OCI-LY3 (cell line): ENCODE data around the gene CHMP6.

Experiments
- H2AFZ ChIP-seq: fragments of 200-600, 300-600 bp; shearing (Covaris generic); 2 replicates; pipeline ENCODE4 v1.6.0; 2014; ENCODE audit warnings: antibody characterized with exemption, low read depth, low read length
- H3K27ac ChIP-seq: fragments of 200-600, 300-600 bp; sonication (generic); 2 replicates; pipeline ENCODE4 v1.5.1; 2014; ENCODE audit warnings: mild to moderate bottlenecking, low read length, moderate library complexity, mixed read lengths
- H3K27me3 ChIP-seq: fragments of 200-600, 300-600 bp; sonication (generic); 2 replicates; pipeline ENCODE4 v1.6.1; 2014; ENCODE audit warnings: low read depth, low read length, mixed read lengths
- H3K36me3 ChIP-seq: fragments of 200-600, 300-600 bp; sonication (generic); replicated peaks from 2 replicates; pipeline ENCODE3; 2014; ENCODE audit warnings: low read depth, low read length, mixed read lengths
- H3K4me1 ChIP-seq: fragments of 300-600, 200-600 bp; sonication (generic); 2 replicates; pipeline ENCODE4 v1.6.1; 2014; ENCODE audit warnings: low read length, mixed read lengths
- H3K4me2 ChIP-seq: fragments of 200-600, 300-600 bp; sonication (generic); 2 replicates; pipeline ENCODE4 v1.6.1; 2014; ENCODE audit warnings: low read length, mixed read lengths
- H3K4me3 ChIP-seq: fragments of 300-600, 200-600 bp; sonication (generic); 2 replicates; pipeline ENCODE4 v1.5.1; 2014; ENCODE audit warnings: antibody characterized with exemption, mild to moderate bottlenecking, low read length, moderate library complexity
- H3K79me2 ChIP-seq: fragments of 300-600, 200-600 bp; shearing (Covaris generic); 2 replicates; pipeline ENCODE4 v1.6.1; 2014; ENCODE audit warnings: mild to moderate bottlenecking, low read length, mixed read lengths
- H3K9ac ChIP-seq: fragments of 300-600, 200-600 bp; shearing (Covaris generic); 2 replicates; pipeline ENCODE4 v1.6.0; 2014; ENCODE audit warnings: mild to moderate bottlenecking, low read length, moderate library complexity
- H3K9me3 ChIP-seq: fragments of 200-600, 300-600 bp; shearing (Covaris generic); 2 replicates; pipeline ENCODE4 v1.6.1; 2014; ENCODE audit warnings: low read length, mixed read lengths; ENCODE audit not compliant: insufficient read depth
- H4K20me1 ChIP-seq: fragments of 200-600, 300-600 bp; sonication (generic); 2 replicates; pipeline ENCODE4 v1.6.1; 2016; ENCODE audit warnings: low read length, mixed read lengths; ENCODE audit not compliant: insufficient read depth
- EZH2phosphoT487 ChIP-seq: fragments of 200-600 bp; shearing (Covaris generic); IDR thresholded peaks from 2 replicates; pipeline ENCODE4 v1.6.1; 2018; ENCODE audit warnings: antibody characterized with exemption, mixed run types, low read depth
- TF ChIP-seq, protein P1 (sequence below): fragments of 200-600, 300-600 bp; sonication (generic); IDR thresholded peaks from 2 replicates; pipeline ENCODE4 v1.5.1; 2014; ENCODE audit warnings: antibody characterized with exemption, low read length, low read depth

Gene CHMP6

DNA sequence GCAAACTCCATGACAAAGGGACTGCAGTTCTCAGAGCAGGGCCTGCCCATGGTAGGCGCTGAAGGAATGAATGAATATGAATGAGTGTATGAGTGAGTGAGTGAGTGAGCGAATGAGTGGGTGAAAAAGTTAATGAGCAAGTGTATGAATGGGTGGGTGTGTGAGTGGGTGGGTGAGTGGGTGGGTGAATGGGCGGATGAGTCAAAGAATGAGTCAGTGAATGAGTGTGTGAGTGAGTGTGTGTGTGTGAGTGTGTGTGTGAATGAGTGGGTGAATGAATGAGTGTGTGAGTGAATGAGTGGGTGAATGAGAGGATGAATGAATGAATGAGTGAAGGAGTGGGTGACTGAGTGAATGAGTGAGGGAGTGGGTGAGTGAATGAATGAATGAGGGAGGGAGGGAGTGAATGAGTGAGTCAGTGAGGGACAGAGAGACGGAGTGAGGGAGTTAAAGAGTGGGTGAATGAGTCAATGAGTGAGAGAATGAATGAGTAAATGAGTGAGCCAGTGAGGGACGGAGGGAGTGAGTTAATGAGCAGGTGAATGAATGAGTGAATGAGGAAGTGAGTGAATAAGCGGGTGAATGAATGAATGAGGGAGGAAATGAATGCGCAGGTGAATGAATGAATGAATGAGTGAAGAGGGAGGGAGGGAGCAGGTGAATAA lies 11.1 kb upstream of the CHMP6 start:
- no peaks in the 10 kb centered on the region for H4K20me1 ChIP-seq
- H3K36me3 ChIP-seq = no peaks in the 10 kb centered on the region
- no peaks in the 10 kb centered on the region for H3K4me1 ChIP-seq
- no peak overlapping the region; the same call in 1 of the 2 replicates for H3K9ac ChIP-seq
- TF ChIP-seq EZH2phosphoT487 = no peak
- TF ChIP-seq, protein P1, sequence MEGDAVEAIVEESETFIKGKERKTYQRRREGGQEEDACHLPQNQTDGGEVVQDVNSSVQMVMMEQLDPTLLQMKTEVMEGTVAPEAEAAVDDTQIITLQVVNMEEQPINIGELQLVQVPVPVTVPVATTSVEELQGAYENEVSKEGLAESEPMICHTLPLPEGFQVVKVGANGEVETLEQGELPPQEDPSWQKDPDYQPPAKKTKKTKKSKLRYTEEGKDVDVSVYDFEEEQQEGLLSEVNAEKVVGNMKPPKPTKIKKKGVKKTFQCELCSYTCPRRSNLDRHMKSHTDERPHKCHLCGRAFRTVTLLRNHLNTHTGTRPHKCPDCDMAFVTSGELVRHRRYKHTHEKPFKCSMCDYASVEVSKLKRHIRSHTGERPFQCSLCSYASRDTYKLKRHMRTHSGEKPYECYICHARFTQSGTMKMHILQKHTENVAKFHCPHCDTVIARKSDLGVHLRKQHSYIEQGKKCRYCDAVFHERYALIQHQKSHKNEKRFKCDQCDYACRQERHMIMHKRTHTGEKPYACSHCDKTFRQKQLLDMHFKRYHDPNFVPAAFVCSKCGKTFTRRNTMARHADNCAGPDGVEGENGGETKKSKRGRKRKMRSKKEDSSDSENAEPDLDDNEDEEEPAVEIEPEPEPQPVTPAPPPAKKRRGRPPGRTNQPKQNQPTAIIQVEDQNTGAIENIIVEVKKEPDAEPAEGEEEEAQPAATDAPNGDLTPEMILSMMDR = no peak
- peak overlapping the region; percentile 72 for H3K4me3 ChIP-seq
- no peak overlapping the region for H3K27ac ChIP-seq
- 0 out of 2 replicates have a peak overlapping the region, but pooled peaks have one; percentile 20 for H2AFZ ChIP-seq
- no peaks in the 10 kb centered on the region for H3K9me3 ChIP-seq
- no peaks in the 10 kb centered on the region for H3K79me2 ChIP-seq
- peaks cover 4% of the 10 kb centered on the region; the same call in 1 of the 2 replicates for H3K27me3 ChIP-seq
- H3K4me2 ChIP-seq = peak overlapping the region; percentile 77

DNA sequence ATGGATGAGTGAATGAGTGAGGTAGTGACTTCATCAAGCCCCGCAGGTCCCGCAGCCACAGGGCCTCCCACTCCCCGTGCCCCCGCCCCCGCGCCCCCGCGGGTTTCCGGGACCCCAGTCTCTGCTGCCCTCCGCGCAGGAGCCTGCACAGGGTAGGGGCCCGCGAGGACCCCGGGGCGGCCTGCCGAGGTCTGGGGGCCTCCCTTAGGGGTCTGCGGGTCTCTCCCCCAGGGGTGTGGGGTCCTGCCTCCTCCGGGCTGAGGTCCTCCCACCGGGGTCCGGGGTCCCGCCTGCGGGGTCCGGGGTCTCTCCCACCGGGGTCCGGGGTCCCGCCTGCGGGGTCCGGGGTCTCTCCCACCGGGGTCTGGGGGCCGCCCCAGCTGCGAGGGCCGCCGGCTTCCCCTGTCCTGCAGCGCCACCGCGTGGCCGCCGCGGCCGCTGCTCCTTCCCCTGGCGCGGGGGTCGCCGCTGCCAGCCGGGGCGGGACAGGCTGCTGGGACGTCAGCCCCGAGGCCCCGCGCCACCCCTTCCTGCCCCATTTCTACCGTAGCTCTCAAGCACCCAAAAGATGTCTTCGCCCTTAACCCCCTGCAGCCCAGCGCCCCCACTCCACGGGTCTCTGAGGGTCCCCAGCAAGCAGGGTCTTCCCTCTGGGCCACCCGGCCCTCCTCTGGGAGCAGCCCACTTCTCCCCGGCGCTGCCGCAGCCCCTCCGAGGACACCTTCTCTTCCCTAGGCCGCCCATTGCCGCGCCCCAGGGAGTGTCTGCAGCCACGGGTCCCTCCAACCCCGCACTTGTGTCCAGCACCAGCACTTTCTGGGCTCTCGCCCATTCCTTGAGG lies 10.4 kb upstream of the CHMP6 start:
- Histone ChIP-seq H4K20me1 (no peaks in the 10 kb centered on the region), H3K27ac (no peak overlapping the region), H3K9me3 (no peaks in the 10 kb centered on the region), H3K9ac (peak overlapping the region; percentile 11; the same call in 1 of the 2 replicates), H3K4me2 (peak overlapping the region; percentile 77), H3K79me2 (no peaks in the 10 kb centered on the region), H3K4me1 (no peaks in the 10 kb centered on the region), H3K36me3 (no peaks in the 10 kb centered on the region), H3K27me3 (peaks cover 4% of the 10 kb centered on the region; the same call in 1 of the 2 replicates), H2AFZ (0 out of 2 replicates have a peak overlapping the region, but pooled peaks have one; percentile 20), H3K4me3 (peak overlapping the region; percentile 72)
- TF ChIP-seq, protein P1 = peak; percentile 78
- TF ChIP-seq EZH2phosphoT487 = no peak

DNA sequence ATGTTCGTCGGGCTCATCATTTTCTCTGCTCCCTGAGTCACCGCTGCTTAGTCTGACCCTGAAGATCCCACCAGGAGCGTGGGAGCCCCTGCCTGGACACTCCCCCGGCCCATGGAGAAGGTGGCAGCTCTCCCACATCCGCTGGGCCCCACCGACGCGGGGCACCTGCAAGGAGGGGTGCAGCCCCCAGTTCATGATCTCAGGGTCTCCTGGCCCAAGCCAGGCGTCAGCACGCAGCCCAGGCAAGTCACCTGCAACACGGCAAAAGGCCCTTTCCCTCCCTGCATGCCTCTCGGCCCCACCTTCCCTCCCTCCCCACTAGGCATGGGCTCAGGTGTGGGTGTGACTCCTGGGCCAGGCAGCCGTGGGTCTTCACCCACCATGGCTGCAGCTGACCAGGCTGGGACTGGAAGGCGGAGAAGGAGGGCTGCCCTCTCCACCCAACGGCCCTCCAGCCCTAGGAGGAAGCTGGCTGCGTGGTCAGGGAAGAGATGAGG lies 9.7 kb upstream of the CHMP6 start:
- no peak overlapping the region for H2AFZ ChIP-seq
- no peaks in the 10 kb centered on the region for H3K4me1 ChIP-seq
- no peak overlapping the region for H3K4me2 ChIP-seq
- no peaks in the 10 kb centered on the region for H3K36me3 ChIP-seq
- H3K79me2 ChIP-seq = no peaks in the 10 kb centered on the region
- no peaks in the 10 kb centered on the region for H4K20me1 ChIP-seq
- H3K9me3 ChIP-seq = no peaks in the 10 kb centered on the region
- no peak overlapping the region for H3K27ac ChIP-seq
- H3K4me3 ChIP-seq = no peak overlapping the region
- H3K27me3 ChIP-seq = peaks cover 6% of the 10 kb centered on the region; the same call in 1 of the 2 replicates
- H3K9ac ChIP-seq = no peak overlapping the region
- TF ChIP-seq, protein P1 = no peak
- no peak for TF ChIP-seq EZH2phosphoT487
